HEK293 (cell line): ENCODE data around the gene VTA1.

ENCODE experiments used
- CTCF ChIA-PET: fragments of 350-600 bp; formaldehyde crosslinking; extraction: SDS; loops from one replicate; lab custom pipeline; 2021; ENCODE audit warnings: antibody characterized with exemption; lab: Yijun Ruan, JAX
- POLR2A ChIA-PET: fragments of 300-600 bp; formaldehyde crosslinking; extraction: SDS; loops from one replicate; lab custom pipeline; 2020; ENCODE audit warnings: antibody characterized with exemption, inconsistent platforms; lab: Yijun Ruan, JAX
- H3K27ac ChIP-seq: fragments of 200-500 bp; sonication (Bioruptor generic); 2 replicates; pipeline ENCODE4 v1.5.1; 2014; ENCODE audit warnings: low read depth, low read length, control low read depth, inconsistent platforms; ENCODE audit errors: extremely low read depth
- H3K36me3 ChIP-seq, 2 experiments: fragments of 200-500 bp in 1 of 2; sonication (Bioruptor generic) in 1 of 2; 1 replicate in 1 of 2; 2 replicates in 1 of 2; pipeline ENCODE4 v1.5.1; 2014 to 2017; ENCODE audit warnings: inconsistent platforms in 2 of 2, low read length in 2 of 2; ENCODE audit not compliant: control insufficient read depth in 2 of 2, insufficient read depth in 1 of 2
- H3K4me1 ChIP-seq: fragments of 200-500 bp; sonication (Bioruptor generic); 2 replicates; pipeline ENCODE4 v1.5.1; 2014; ENCODE audit warnings: mild to moderate bottlenecking, low read length, inconsistent platforms; ENCODE audit not compliant: control insufficient read depth, insufficient read depth
- H3K4me3 ChIP-seq: 2 replicates; pipeline ENCODE4 v1.5.1; 2011; ENCODE audit warnings: low read depth, mild to moderate bottlenecking, control low read depth, low read length, moderate library complexity
- H3K9me3 ChIP-seq: fragments of 200-500 bp; sonication (Bioruptor generic); 2 replicates; pipeline ENCODE4 v1.5.1; 2014; ENCODE audit warnings: low read depth, low read length, inconsistent platforms; ENCODE audit not compliant: control insufficient read depth, insufficient read depth
- FEZF1 ChIP-seq: fragments of 450-650 bp; formaldehyde crosslinking; IDR thresholded peaks from 2 replicates; pipeline ENCODE4 v1.5.1; 2016; ENCODE audit warnings: missing biosample characterization, missing genetic modification characterization
- GLI2 ChIP-seq: fragments of 450-650 bp; formaldehyde crosslinking; IDR thresholded peaks from 2 replicates; pipeline ENCODE4; 2017; ENCODE audit warnings: missing biosample characterization, missing genetic modification characterization, low read depth, borderline replicate concordance
- HIC1 ChIP-seq: fragments of 450-650 bp; formaldehyde crosslinking; IDR thresholded peaks from 2 replicates; pipeline ENCODE4 v1.5.1; 2016; ENCODE audit warnings: missing biosample characterization, missing genetic modification characterization
- SETDB1 ChIP-seq: IDR thresholded peaks from one replicate; pipeline ENCODE4 v1.6.1; 2017; ENCODE audit warnings: mild to moderate bottlenecking, low read length, moderate library complexity, mixed read lengths; ENCODE audit not compliant: insufficient read length
- SP2 ChIP-seq: fragments of 450-650 bp; formaldehyde crosslinking; IDR thresholded peaks from 2 replicates; pipeline ENCODE4 v1.5.1; 2016; ENCODE audit warnings: missing biosample characterization, missing genetic modification characterization
- YY2 ChIP-seq: fragments of 450-650 bp; formaldehyde crosslinking; IDR thresholded peaks from 2 replicates; pipeline ENCODE4 v1.5.1; 2016; ENCODE audit warnings: missing biosample characterization, missing genetic modification characterization
- ZBTB20 ChIP-seq: fragments of 450-650 bp; formaldehyde crosslinking; IDR thresholded peaks from 2 replicates; pipeline ENCODE4 v1.5.1; 2016; ENCODE audit warnings: missing biosample characterization, missing genetic modification characterization
- ZBTB21 ChIP-seq: fragments of 450-650 bp; formaldehyde crosslinking; IDR thresholded peaks from 2 replicates; pipeline ENCODE4 v1.5.1; 2017; ENCODE audit warnings: missing biosample characterization, missing genetic modification characterization
- ZBTB26 ChIP-seq: fragments of 450-650 bp; formaldehyde crosslinking; optimal IDR thresholded peaks from 2 replicates; pipeline ENCODE3; 2016; ENCODE audit warnings: missing biosample characterization, mild to moderate bottlenecking, missing genetic modification characterization
- ZNF157 ChIP-seq: fragments of 450-650 bp; formaldehyde crosslinking; IDR thresholded peaks from 2 replicates; pipeline ENCODE4 v1.5.1; 2016; ENCODE audit warnings: missing biosample characterization, missing genetic modification characterization
- ZNF184 ChIP-seq: fragments of 450-650 bp; IDR thresholded peaks from 2 replicates; pipeline ENCODE4 v1.5.1; 2018; ENCODE audit warnings: missing biosample characterization, mild to moderate bottlenecking, missing genetic modification characterization
- ZNF19 ChIP-seq: fragments of 450-650 bp; formaldehyde crosslinking; IDR thresholded peaks from 2 replicates; pipeline ENCODE4; 2016; ENCODE audit warnings: missing biosample characterization, missing genetic modification characterization, low read depth
- ZNF221 ChIP-seq: fragments of 450-650 bp; formaldehyde crosslinking; IDR thresholded peaks from 2 replicates; pipeline ENCODE4 v1.5.1; 2017; ENCODE audit warnings: missing biosample characterization, missing genetic modification characterization, borderline replicate concordance
- ZNF449 ChIP-seq: fragments of 450-650 bp; formaldehyde crosslinking; IDR thresholded peaks from 2 replicates; pipeline ENCODE4 v1.5.1; 2017; ENCODE audit warnings: missing biosample characterization, mild to moderate bottlenecking, missing genetic modification characterization, moderate library complexity
- ZNF514 ChIP-seq: fragments of 450-650 bp; formaldehyde crosslinking; IDR thresholded peaks from 2 replicates; pipeline ENCODE4 v1.5.1; 2016; ENCODE audit warnings: missing biosample characterization, missing genetic modification characterization
- ZNF624 ChIP-seq: fragments of 450-650 bp; formaldehyde crosslinking; IDR thresholded peaks from 2 replicates; pipeline ENCODE4 v1.5.1; 2017; ENCODE audit warnings: missing biosample characterization, missing genetic modification characterization
- ZNF626 ChIP-seq: fragments of 450-650 bp; sonication (Bioruptor Pico); formaldehyde crosslinking; IDR thresholded peaks from 2 replicates; pipeline ENCODE4 v1.5.1; 2018; ENCODE audit warnings: missing biosample characterization, missing genetic modification characterization, inconsistent platforms
- ZNF629 ChIP-seq: fragments of 450-650 bp; formaldehyde crosslinking; IDR thresholded peaks from 2 replicates; pipeline ENCODE4 v1.5.1; 2017; ENCODE audit warnings: missing biosample characterization, missing genetic modification characterization
- ZNF654 ChIP-seq: fragments of 450-650 bp; formaldehyde crosslinking; IDR thresholded peaks from 2 replicates; pipeline ENCODE4 v1.5.1; 2016; ENCODE audit warnings: low read depth, missing biosample characterization, missing genetic modification characterization
- ZNF677 ChIP-seq: fragments of 450-650 bp; IDR thresholded peaks from 2 replicates; pipeline ENCODE4 v1.5.0; 2018; ENCODE audit warnings: missing biosample characterization, mild to moderate bottlenecking, missing genetic modification characterization, moderate library complexity
- ZNF707 ChIP-seq: fragments of 450-650 bp; formaldehyde crosslinking; IDR thresholded peaks from 2 replicates; pipeline ENCODE4 v1.5.1; 2016; ENCODE audit warnings: missing biosample characterization, missing genetic modification characterization
- ZNF830 ChIP-seq: fragments of 450-650 bp; IDR thresholded peaks from 2 replicates; pipeline ENCODE4 v1.5.0; 2018; ENCODE audit warnings: missing biosample characterization, missing genetic modification characterization, low read depth, mild to moderate bottlenecking, moderate library complexity
- ZSCAN18 ChIP-seq: fragments of 450-650 bp; formaldehyde crosslinking; IDR thresholded peaks from 2 replicates; pipeline ENCODE4 v1.5.1; 2016; ENCODE audit warnings: missing biosample characterization, missing genetic modification characterization

VTA1 gene

GRCh38 chr6:142213402-142213801 lies 66.3 kb downstream of the VTA1 start:
- no peak overlapping the region for H3K27ac ChIP-seq
- TF ChIP-seq SETDB1 (peak; percentile 90), GLI2 (tag by site-specific recombination) (no peak)
- H3K4me1 ChIP-seq: no peaks in the 10 kb centered on the region
- ChIA-PET CTCF (interaction anchor here (0.8 kb wide), 1 partner anchor 57 kb away, joined by 4 read pairs; no protein-coding TSS in a partner anchor), POLR2A (interaction anchor here (1.0 kb wide), 1 partner anchor 11 kb away, joined by 3 read pairs; no protein-coding TSS in a partner anchor)
- H3K9me3 ChIP-seq: no peaks in the 10 kb centered on the region
- no peak overlapping the region for H3K4me3 ChIP-seq
- H3K36me3 ChIP-seq: peaks cover 0 to 30% of the 10 kb centered on the region in 2 experiments; a peak in 2 of 3 replicates

- Histone ChIP-seq H3K27ac (no peak overlapping the region), H3K9me3 (no peaks in the 10 kb centered on the region), H3K4me1 (no peaks in the 10 kb centered on the region), H3K36me3 (peaks cover 6 to 28% of the 10 kb centered on the region in 2 experiments), H3K4me3 (no peak overlapping the region)
- ChIA-PET POLR2A (no interaction called here), CTCF (interaction anchor here (0.7 to 3.8 kb wide), 2 partner anchors 11 to 148 kb away, joined by 3 to 36 read pairs; no protein-coding TSS in a partner anchor)
- TF ChIP-seq ZNF624 (tag by site-specific recombination): no peak
Measured at GRCh38 chr6:142218446-142218845, 71.4 kb downstream of the VTA1 start.

- peaks cover 6 to 17% of the 10 kb centered on the region in 2 experiments; a peak in 2 of 3 replicates for H3K36me3 ChIP-seq
- no peak for TF ChIP-seq ZNF19
- no peak for TF ChIP-seq ZNF626
- TF ChIP-seq ZNF221 (tag by site-specific recombination): no peak
- no peak for TF ChIP-seq ZNF707 (tag by site-specific recombination)
- no peak for TF ChIP-seq ZNF830 (tag by site-specific recombination)
- no peak for TF ChIP-seq ZSCAN18 (tag by site-specific recombination)
- TF ChIP-seq SP2 (tag by site-specific recombination): no peak
- no peak for TF ChIP-seq ZNF677 (tag by site-specific recombination)
- no peak for TF ChIP-seq ZNF449 (tag by site-specific recombination)
- TF ChIP-seq ZNF184 (tag by site-specific recombination): no peak
- TF ChIP-seq ZBTB21 (tag by site-specific recombination): no peak
- no peaks in the 10 kb centered on the region for H3K4me1 ChIP-seq
- no peak overlapping the region for H3K27ac ChIP-seq
- CTCF ChIA-PET: interaction anchor here (0.7 to 2.5 kb wide), 3 partner anchors 14 to 1047 kb away, joined by 3 to 15 read pairs (median 4); no protein-coding TSS in a partner anchor
- no peaks in the 10 kb centered on the region for H3K9me3 ChIP-seq
- POLR2A ChIA-PET: no interaction called here
- no peak overlapping the region for H3K4me3 ChIP-seq
Measured at GRCh38 chr6:142222022-142222421, 75.0 kb downstream of the VTA1 start.

- Histone ChIP-seq H3K9me3 (no peaks in the 10 kb centered on the region), H3K36me3 (peaks cover 2 to 11% of the 10 kb centered on the region in 2 experiments; a peak in 2 of 3 replicates), H3K4me1 (no peaks in the 10 kb centered on the region), H3K4me3 (no peak overlapping the region), H3K27ac (no peak overlapping the region)
- POLR2A ChIA-PET: interaction anchor here (1.0 kb wide), 1 partner anchor 11 kb away, joined by 3 read pairs; no protein-coding TSS in a partner anchor
- CTCF ChIA-PET: interaction anchor here (0.6 kb wide), 1 partner anchor 77 kb away, joined by 3 read pairs; the partner anchor contains the start of gene NMBR
- TF ChIP-seq HIC1 (tag by site-specific recombination) (no peak), ZNF157 (tag by site-specific recombination) (no peak), ZNF514 (tag by site-specific recombination) (no peak), ZNF654 (tag by site-specific recombination) (no peak), ZNF629 (tag by site-specific recombination) (no peak), FEZF1 (tag by site-specific recombination) (no peak), YY2 (no peak), ZBTB26 (tag by site-specific recombination) (no peak), ZBTB20 (no peak)
Measured at GRCh38 chr6:142223938-142224337, 76.9 kb downstream of the VTA1 start.
